GM12878 (cell line): Measurements from ENCODE around the gene PDE1C. TPM values are rescaled to one million over a fixed set of nuclear protein-coding genes. Genes with fewer than 3 reads are reported as not detected.

Experiments
- ATAC-seq: fragments of 200-7000 bp; cut with Tn5 transposase; 3 replicates; pipeline ENCODE4 v1.9.1; 2020; ENCODE audit warnings: mild to moderate bottlenecking, moderate library complexity
- BruUV-seq: library from RNA; stranded (reverse); fragments of 400-500 nt; replicated peaks from 2 replicates; lab custom pipeline; 2021; lab: Mats Ljungman, UMichigan
- CTCF ChIA-PET: fragments of 300-600 bp; sonication (Branson Sonifier 250); formaldehyde crosslinking; extraction: SDS; loops from one replicate; lab custom pipeline; 2021; ENCODE audit warnings: inconsistent platforms; lab: Yijun Ruan, JAX
- POLR2A ChIA-PET: fragments of 350-600 bp; formaldehyde crosslinking; extraction: SDS; loops from one replicate; lab custom pipeline; 2021; ENCODE audit warnings: inconsistent platforms; lab: Charles Lee
- RAD21 ChIA-PET: fragments of 300-600 bp; sonication (Branson Sonifier 250); formaldehyde crosslinking; loops from one replicate; lab custom pipeline; 2023; ENCODE audit warnings: antibody characterized with exemption; ENCODE audit not compliant: unreplicated experiment; lab: Charles Lee
- SMC1A ChIA-PET: fragments of 300-600 bp; sonication (Branson Sonifier 250); formaldehyde crosslinking; loops from one replicate; lab custom pipeline; 2023; ENCODE audit not compliant: unreplicated experiment, uncharacterized antibody; lab: Charles Lee
- DNase-seq: peaks from one replicate; pipeline ENCODE4 v3.0.0-alpha.2; 2011; ENCODE audit warnings: low read depth, low spot score
- FAIRE-seq: peaks from 3 replicates; lab custom pipeline; 2011; peaks lifted over from hg19 to GRCh38; lab: Jason Lieb, UNC
- H2AFZ ChIP-seq: 2 replicates; pipeline ENCODE4 v1.6.0; 2011; ENCODE audit warnings: low read depth, low read length, control low read depth; ENCODE audit not compliant: control insufficient read depth
- H3K27ac ChIP-seq: 2 replicates; pipeline ENCODE4 v1.5.1; 2011; ENCODE audit warnings: control low read depth; ENCODE audit not compliant: control insufficient read depth, insufficient read depth
- H3K27me3 ChIP-seq, 2 experiments: replicated peaks in 1 of 2; 2 replicates each; pipeline versions ENCODE4 v1.6.0 to v1.6.1; 2011; ENCODE audit warnings: low read length in 1 of 2; ENCODE audit not compliant: control insufficient read depth in 2 of 2, insufficient read depth in 2 of 2
- H3K36me3 ChIP-seq, 2 experiments: 2 replicates each; pipeline ENCODE4 v1.5.1; 2011; ENCODE audit warnings: low read length in 1 of 2; ENCODE audit not compliant: control insufficient read depth in 2 of 2, insufficient read depth in 2 of 2
- H3K4me1 ChIP-seq: 2 replicates; pipeline ENCODE4 v1.6.1; 2011; ENCODE audit warnings: mild to moderate bottlenecking, low read length, moderate library complexity, mixed read lengths; ENCODE audit not compliant: control insufficient read depth, insufficient read depth
- H3K4me2 ChIP-seq: 2 replicates; pipeline ENCODE4 v1.6.0; 2011; ENCODE audit warnings: control low read depth; ENCODE audit not compliant: control insufficient read depth, insufficient read depth
- H3K4me3 ChIP-seq: fragments of 200-600 bp; sonication (generic); 2 replicates; pipeline ENCODE4 v1.5.1; 2016
- H3K79me2 ChIP-seq: 2 replicates; pipeline ENCODE4 v1.6.0; 2011; ENCODE audit warnings: low read length; ENCODE audit not compliant: control insufficient read depth, insufficient read depth
- H3K9ac ChIP-seq: 2 replicates; pipeline ENCODE4 v1.8.0; 2011; ENCODE audit warnings: low read length, control low read depth, mixed read lengths; ENCODE audit not compliant: control insufficient read depth, insufficient read depth
- H3K9me3 ChIP-seq: replicated peaks from 3 replicates; pipeline ENCODE4 v1.5.1; 2011; ENCODE audit warnings: mild to moderate bottlenecking, low read length; ENCODE audit not compliant: control insufficient read depth, insufficient read depth
- H4K20me1 ChIP-seq: 2 replicates; pipeline ENCODE4 v1.6.0; 2011; ENCODE audit not compliant: control insufficient read depth, insufficient read depth
- ATF7 ChIP-seq: fragments of 450-650 bp; IDR thresholded peaks from 2 replicates; pipeline ENCODE4 v1.6.1; 2016; ENCODE audit warnings: low read depth, mild to moderate bottlenecking
- CHD1 ChIP-seq: IDR thresholded peaks from 2 replicates; pipeline ENCODE4 v1.6.1; 2012; ENCODE audit warnings: low read depth, low read length, improper control_type of control experiment
- EP300 ChIP-seq, 2 experiments: fragments of 150-350 bp in 1 of 2; IDR thresholded peaks; 2 replicates each; pipeline ENCODE4 v1.6.1; 2011 to 2012; ENCODE audit warnings: low read depth in 2 of 2, low read length in 2 of 2, borderline replicate concordance in 1 of 2, improper control_type of control experiment in 1 of 2, inconsistent platforms in 1 of 2; ENCODE audit not compliant: control insufficient read depth in 1 of 2
- EZH2 ChIP-seq: IDR thresholded peaks from 2 replicates; pipeline ENCODE4 v1.6.1; 2012; ENCODE audit warnings: low read depth, mild to moderate bottlenecking, control low read depth, inconsistent platforms, low read length, borderline replicate concordance; ENCODE audit not compliant: control insufficient read depth
- FOXK2 ChIP-seq: fragments of 450-650 bp; IDR thresholded peaks from 2 replicates; pipeline ENCODE4 v1.6.1; 2017; ENCODE audit warnings: mild to moderate bottlenecking, moderate library complexity
- GATAD2B ChIP-seq: fragments of 450-650 bp; conservative IDR thresholded peaks from 2 replicates; pipeline ENCODE4 v1.6.1; 2017; ENCODE audit warnings: low read depth, mild to moderate bottlenecking, moderate library complexity
- HDAC2 ChIP-seq: fragments of 200-600 bp; sonication (generic); IDR thresholded peaks from 2 replicates; pipeline ENCODE4 v1.6.1; 2017
- HDGF ChIP-seq: fragments of 450-650 bp; IDR thresholded peaks from 2 replicates; pipeline ENCODE4 v1.6.1; 2016; ENCODE audit warnings: antibody characterized with exemption
- MEF2A ChIP-seq: IDR thresholded peaks from 2 replicates; pipeline ENCODE4 v1.6.1; 2011; ENCODE audit warnings: low read depth, mild to moderate bottlenecking, low read length, moderate library complexity; ENCODE audit not compliant: insufficient read depth
- NBN ChIP-seq: fragments of 450-650 bp; IDR thresholded peaks from 2 replicates; pipeline ENCODE4 v1.6.1; 2016
- NKRF ChIP-seq: fragments of 450-650 bp; conservative IDR thresholded peaks from 2 replicates; pipeline ENCODE4 v1.6.1; 2017; ENCODE audit warnings: mild to moderate bottlenecking, moderate library complexity
- RFX5 ChIP-seq: IDR thresholded peaks from 2 replicates; pipeline ENCODE4 v1.6.1; 2011; ENCODE audit warnings: low read depth, low read length, improper control_type of control experiment
- SIX5 ChIP-seq: IDR thresholded peaks from 2 replicates; pipeline ENCODE4 v1.6.1; 2011; ENCODE audit warnings: mild to moderate bottlenecking, low read depth, low read length, moderate library complexity; ENCODE audit not compliant: severe bottlenecking
- SPI1 ChIP-seq: IDR thresholded peaks from 2 replicates; pipeline ENCODE4 v1.6.1; 2011; ENCODE audit warnings: low read depth, mild to moderate bottlenecking, low read length, moderate library complexity, borderline replicate concordance; ENCODE audit not compliant: insufficient read depth
- SREBF2 ChIP-seq: IDR thresholded peaks from 2 replicates; pipeline ENCODE4 v1.6.1; 2012; ENCODE audit warnings: mild to moderate bottlenecking, low read length
- STAT1 ChIP-seq: fragments of 450-650 bp; conservative IDR thresholded peaks from 2 replicates; pipeline ENCODE4 v1.6.1; 2014; ENCODE audit warnings: antibody characterized with exemption, mild to moderate bottlenecking
- YBX1 ChIP-seq: fragments of 450-650 bp; IDR thresholded peaks from 2 replicates; pipeline ENCODE4 v1.6.1; 2016; ENCODE audit warnings: antibody characterized with exemption
- ZBED1 ChIP-seq: IDR thresholded peaks from 2 replicates; pipeline ENCODE4 v1.6.1; 2016; ENCODE audit warnings: borderline replicate concordance
- WGBS: methylation state at CpG from one replicate; pipeline ENCODE4 v1.1.6; 2016; ENCODE audit warnings: low lambda C conversion rate; ENCODE audit not compliant: insufficient replicate concordance, insufficient coverage; ENCODE audit errors: missing lambda C conversion rate; 5-methylcytosine and 5-hydroxymethylcytosine counted together
- in situ Hi-C: fragments of 300-500 bp; cut with MboI; formaldehyde crosslinking; loops from 9 replicates; pipeline ENCODE4 v1.14.3; 2018; ENCODE audit warnings: mixed read lengths
- intact Hi-C: fragments of 100-400 bp; cut with micrococcal nuclease; formaldehyde crosslinking; loops from one replicate; pipeline ENCODE4 v1.14.2; 2022; ENCODE audit not compliant: unreplicated experiment
- polyA plus RNA-seq, 11 experiments: library from polyadenylated mRNA; depleted of rRNA in 4 of 11; unstranded in 6 of 11; stranded (reverse) in 5 of 11; fragments of >200 nt; fragmentation: Nextera tagmentation in 4 of 11; fragmentation: Illumina TruSeq in 1 of 11; extraction: Ambion mirVana in 4 of 11; extraction: Trizol in 1 of 11; gene quantifications; 1 replicate in 1 of 11; 2 replicates in 10 of 11; pipeline versions ENCODE4 v1.2.1 to v1.2.3, GENCODE V29; 2011 to 2016; ENCODE audit warnings: inconsistent platforms in 2 of 11, missing spikeins in 2 of 11, low read depth in 1 of 11
- total RNA-seq, 4 experiments: library from RNA; depleted of rRNA in 3 of 4; stranded (reverse); fragments of >200 nt in 3 of 4; fragmentation: Illumina TruSeq in 1 of 4; extraction: Trizol in 1 of 4; gene quantifications; 2 replicates each; pipeline versions ENCODE4 v1.2.1 to v1.2.3, GENCODE V29; 2013 to 2021
- TF ChIP-seq, protein P1 (sequence below): fragments of 450-650 bp; IDR thresholded peaks from 2 replicates; pipeline ENCODE4 v1.6.1; 2016; ENCODE audit warnings: mild to moderate bottlenecking
- TF ChIP-seq, protein P2 (sequence below): fragments of 150-350 bp; IDR thresholded peaks from 2 replicates; pipeline ENCODE4 v1.6.1; 2014; ENCODE audit warnings: mild to moderate bottlenecking, low read depth, low read length

PDE1C gene
- total and polyA plus RNA-seq, 10 of the 15 experiments (the other 5 are each of a cell fraction or from before 2014, with no cell fraction given): 0.29 to 2.3 (median 0.70) TPM

DNA sequence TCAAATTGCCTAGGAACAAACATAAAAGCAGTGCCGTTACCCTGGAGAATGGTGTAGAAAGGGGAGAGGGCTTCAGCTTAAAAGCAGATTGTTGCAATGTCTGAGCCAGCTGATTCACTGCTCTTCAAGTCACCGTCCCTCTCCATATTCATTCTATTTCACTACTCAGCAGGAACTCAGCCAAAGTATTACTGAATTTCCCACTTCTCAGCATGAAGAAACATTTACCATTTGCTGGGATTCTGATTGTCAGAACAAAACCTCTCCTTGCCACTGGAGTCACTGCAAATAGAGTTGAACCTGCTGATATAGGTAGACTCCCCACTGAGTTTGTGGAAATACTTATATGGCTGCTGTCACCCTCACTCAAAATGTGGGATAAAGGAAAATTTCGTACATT, 311.5 kb downstream of the PDE1C start:
- ChIA-PET SMC1A (no interaction called here), POLR2A (no interaction called here), CTCF (no interaction called here), RAD21 (no interaction called here)
- no peak overlapping the region for H3K27ac ChIP-seq
- no peaks in the 10 kb centered on the region for H3K4me1 ChIP-seq
- no peak overlapping the region for H2AFZ ChIP-seq
- H4K20me1 ChIP-seq: no peaks in the 10 kb centered on the region
- DNase-seq (no peak), FAIRE-seq (no peak), ATAC-seq (no peak)
- H3K27me3 ChIP-seq: no peaks in the 10 kb centered on the region
- no peak overlapping the region for H3K4me2 ChIP-seq
- in situ Hi-C loops: no loop called here
- no peaks in the 10 kb centered on the region for H3K36me3 ChIP-seq
- TF ChIP-seq NBN (no peak), ZBED1 (no peak), STAT1 (no peak), EZH2 (no peak), MEF2A (no peak), NKRF (no peak), YBX1 (no peak), CHD1 (no peak), FOXK2 (no peak), SIX5 (no peak), HDGF (no peak), SPI1 (no peak), SREBF2 (no peak), RFX5 (no peak), ATF7 (no peak), GATAD2B (no peak), HDAC2 (no peak), EP300 (IDR thresholded peaks at IDR 0.05; ENCODE audit: borderline replicate concordance in 1 of 2, control insufficient read depth in 1 of 2, low read depth in 2 of 2, low read length in 2 of 2) (no peak)
- TF ChIP-seq, protein P1, sequence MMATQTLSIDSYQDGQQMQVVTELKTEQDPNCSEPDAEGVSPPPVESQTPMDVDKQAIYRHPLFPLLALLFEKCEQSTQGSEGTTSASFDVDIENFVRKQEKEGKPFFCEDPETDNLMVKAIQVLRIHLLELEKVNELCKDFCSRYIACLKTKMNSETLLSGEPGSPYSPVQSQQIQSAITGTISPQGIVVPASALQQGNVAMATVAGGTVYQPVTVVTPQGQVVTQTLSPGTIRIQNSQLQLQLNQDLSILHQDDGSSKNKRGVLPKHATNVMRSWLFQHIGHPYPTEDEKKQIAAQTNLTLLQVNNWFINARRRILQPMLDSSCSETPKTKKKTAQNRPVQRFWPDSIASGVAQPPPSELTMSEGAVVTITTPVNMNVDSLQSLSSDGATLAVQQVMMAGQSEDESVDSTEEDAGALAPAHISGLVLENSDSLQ: no peak
- TF ChIP-seq, protein P2, sequence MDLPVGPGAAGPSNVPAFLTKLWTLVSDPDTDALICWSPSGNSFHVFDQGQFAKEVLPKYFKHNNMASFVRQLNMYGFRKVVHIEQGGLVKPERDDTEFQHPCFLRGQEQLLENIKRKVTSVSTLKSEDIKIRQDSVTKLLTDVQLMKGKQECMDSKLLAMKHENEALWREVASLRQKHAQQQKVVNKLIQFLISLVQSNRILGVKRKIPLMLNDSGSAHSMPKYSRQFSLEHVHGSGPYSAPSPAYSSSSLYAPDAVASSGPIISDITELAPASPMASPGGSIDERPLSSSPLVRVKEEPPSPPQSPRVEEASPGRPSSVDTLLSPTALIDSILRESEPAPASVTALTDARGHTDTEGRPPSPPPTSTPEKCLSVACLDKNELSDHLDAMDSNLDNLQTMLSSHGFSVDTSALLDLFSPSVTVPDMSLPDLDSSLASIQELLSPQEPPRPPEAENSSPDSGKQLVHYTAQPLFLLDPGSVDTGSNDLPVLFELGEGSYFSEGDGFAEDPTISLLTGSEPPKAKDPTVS: no peak
- intact Hi-C loops: no loop called here
- no peak overlapping the region for H3K4me3 ChIP-seq
- H3K79me2 ChIP-seq: no peaks in the 10 kb centered on the region
- no peak overlapping the region for H3K9ac ChIP-seq
- no TSS peak for BruUV-seq
- WGBS: 10% methylated on average over 3 of the region's 3 CpGs
- no peaks in the 10 kb centered on the region for H3K9me3 ChIP-seq
